Activated CD4-positive, alpha-beta T cell treated with anti-CD3 and anti-CD28 coated beads for 36 hours (primary cell): ENCODE measurements around the gene HM13. TPM values are rescaled to one million over a fixed set of nuclear protein-coding genes. Genes with fewer than 3 reads are reported as not detected.
A peak's percentile ranks its signal among the peaks of the same experiment; 100 is the strongest.
"Not testable (repeated sequence)": the region's sequence is repeated elsewhere in the genome, so short reads cannot be mapped to it uniquely, and the experiment has no call there.

Source experiments
- ATAC-seq: fragments of 200-7000 bp; cut with Tn5 transposase; one replicate; pipeline ENCODE4 v1.10.0; 2021; ENCODE audit warnings: mild to moderate bottlenecking, moderate library complexity
- CTCF ChIA-PET: fragments of 350-600 bp; sonication (Branson Sonifier 250); formaldehyde crosslinking; loops from one replicate; lab custom pipeline; 2021; ENCODE audit warnings: antibody characterized with exemption; lab: Charles Lee
- POLR2A ChIA-PET: fragments of 350-600 bp; sonication (Branson Sonifier 250); formaldehyde crosslinking; loops from one replicate; lab custom pipeline; 2021; ENCODE audit warnings: antibody characterized with exemption, inconsistent platforms; lab: Charles Lee
- DNase-seq: peaks from one replicate; pipeline ENCODE4 v3.0.0-alpha.2; 2020
- H3K27ac Mint-ChIP-seq: one replicate; pipeline ENCODE4 v1.8.0; 2021; ENCODE audit warnings: mixed read lengths
- H3K27me3 Mint-ChIP-seq: one replicate; pipeline ENCODE4 v1.8.0; 2021; ENCODE audit warnings: mixed read lengths
- H3K36me3 Mint-ChIP-seq: one replicate; pipeline ENCODE4 v1.8.0; 2021; ENCODE audit warnings: low read depth, mixed read lengths
- H3K4me1 Mint-ChIP-seq: one replicate; pipeline ENCODE4 v1.8.0; 2021; ENCODE audit warnings: mixed read lengths
- H3K4me3 Mint-ChIP-seq: one replicate; pipeline ENCODE4 v1.8.0; 2021; ENCODE audit warnings: mild to moderate bottlenecking, moderate library complexity, mixed read lengths
- H3K9me3 Mint-ChIP-seq: one replicate; pipeline ENCODE4 v1.8.0; 2021; ENCODE audit warnings: low read depth, mixed read lengths
- intact Hi-C, 2 experiments: fragments of 100-400 bp; cut with DNase I in 1 of 2; cut with micrococcal nuclease in 1 of 2; formaldehyde crosslinking; loops; one replicate each; pipeline versions ENCODE4 v1.14.2 to v1.15.1; 2022 to 2024; cut with DNase I, micrococcal nuclease
- total RNA-seq, 2 experiments: library from RNA; stranded (reverse); gene quantifications; one replicate each; pipeline ENCODE4 v1.2.3, GENCODE V29; 2021

Gene HM13
- 100 to 1,000 TPM; 108 to 111 TPM for total RNA-seq

DNA sequence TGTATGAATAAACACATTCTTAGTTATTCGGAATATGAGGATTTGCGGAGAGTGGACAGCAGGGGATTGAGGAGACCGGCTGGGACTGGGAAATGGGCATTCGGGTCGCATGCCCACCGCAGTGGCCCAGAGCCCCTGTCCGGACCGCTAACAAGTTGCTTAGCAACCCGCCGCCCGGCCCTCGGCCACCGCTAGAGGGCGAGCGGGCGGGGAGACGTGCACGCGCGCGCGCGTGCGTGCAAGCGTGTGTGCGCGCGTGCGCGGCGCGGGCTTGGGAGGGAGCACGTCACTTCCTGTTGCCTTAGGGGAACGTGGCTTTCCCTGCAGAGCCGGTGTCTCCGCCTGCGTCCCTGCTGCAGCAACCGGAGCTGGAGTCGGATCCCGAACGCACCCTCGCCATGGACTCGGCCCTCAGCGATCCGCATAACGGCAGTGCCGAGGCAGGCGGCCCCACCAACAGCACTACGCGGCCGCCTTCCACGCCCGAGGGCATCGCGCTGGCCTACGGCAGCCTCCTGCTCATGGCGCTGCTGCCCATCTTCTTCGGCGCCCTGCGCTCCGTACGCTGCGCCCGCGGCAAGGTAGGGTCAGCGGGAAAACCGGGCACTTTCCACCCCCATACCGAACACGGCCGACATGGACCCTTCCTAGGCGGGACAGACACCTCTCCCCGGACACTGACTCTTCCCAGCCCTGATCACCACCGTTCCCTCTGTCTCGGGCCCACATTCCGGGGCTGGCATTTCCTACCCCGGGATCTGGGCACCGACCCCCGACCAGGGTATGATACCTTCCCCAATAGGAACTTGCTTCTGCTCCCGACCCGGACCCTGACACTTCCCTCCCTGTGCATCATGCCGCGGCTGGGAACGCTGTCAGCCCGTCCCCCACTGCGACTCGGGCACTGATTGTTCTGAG is at the start of gene HM13:
TSS of gene HM13 (plus strand) at position 289 of the 918 bp plus-strand sequence. CDS start at position 399, 110 bp downstream.
- H3K27ac Mint-ChIP-seq = peak within 1 kb of the TSS; percentile 58
- H3K9me3 Mint-ChIP-seq = no peaks in the 10 kb centered on the region
- ChIA-PET CTCF (interaction anchor here (0.6 to 1.3 kb wide), 3 partner anchors 13 to 224 kb away, joined by 3 to 4 read pairs (median 4); no protein-coding TSS in a partner anchor), POLR2A (no interaction called here)
- H3K4me1 Mint-ChIP-seq = peaks cover 6% of the 10 kb centered on the region
- peak; percentile 93 for DNase-seq
- H3K4me3 Mint-ChIP-seq = no peak within 1 kb of the TSS
- intact Hi-C loops = loop anchor here (1.0 to 2.0 kb wide), 9 partner anchors 11 to 225 kb away; partner anchors contain the start of gene TPX2 (in 1 of the 2)
- no peaks in the 10 kb centered on the region for H3K27me3 Mint-ChIP-seq
- ATAC-seq = peak; percentile 79
- peaks cover 7% of the 10 kb centered on the region for H3K36me3 Mint-ChIP-seq

GRCh38 chr20:31470946-31471345 is 43.3 kb upstream of the HM13 start:
- H3K9me3 Mint-ChIP-seq, DNase-seq, CTCF ChIA-PET, ATAC-seq, POLR2A ChIA-PET, H3K4me1 Mint-ChIP-seq, intact Hi-C loops, H3K4me3 Mint-ChIP-seq, H3K27ac Mint-ChIP-seq, H3K36me3 Mint-ChIP-seq: not testable (repeated sequence)
- peaks cover 20% of the 10 kb centered on the region for H3K27me3 Mint-ChIP-seq

GRCh38 chr20:31472395-31473330 is 41.6 kb upstream of the HM13 start:
- DNase-seq (no peak), ATAC-seq (no peak)
- CTCF ChIA-PET = interaction anchor here (3.3 kb wide), 1 partner anchor 31 kb away, joined by 16 read pairs; no protein-coding TSS in a partner anchor
- H3K27me3 Mint-ChIP-seq = peaks cover 31% of the 10 kb centered on the region
- POLR2A ChIA-PET = no interaction called here
- no peak overlapping the region for H3K27ac Mint-ChIP-seq
- peaks cover 3% of the 10 kb centered on the region for H3K9me3 Mint-ChIP-seq
- no peak overlapping the region for H3K4me3 Mint-ChIP-seq
- H3K36me3 Mint-ChIP-seq = peaks cover 2% of the 10 kb centered on the region
- intact Hi-C loops = no loop called here
- H3K4me1 Mint-ChIP-seq = peaks cover 9% of the 10 kb centered on the region

DNA sequence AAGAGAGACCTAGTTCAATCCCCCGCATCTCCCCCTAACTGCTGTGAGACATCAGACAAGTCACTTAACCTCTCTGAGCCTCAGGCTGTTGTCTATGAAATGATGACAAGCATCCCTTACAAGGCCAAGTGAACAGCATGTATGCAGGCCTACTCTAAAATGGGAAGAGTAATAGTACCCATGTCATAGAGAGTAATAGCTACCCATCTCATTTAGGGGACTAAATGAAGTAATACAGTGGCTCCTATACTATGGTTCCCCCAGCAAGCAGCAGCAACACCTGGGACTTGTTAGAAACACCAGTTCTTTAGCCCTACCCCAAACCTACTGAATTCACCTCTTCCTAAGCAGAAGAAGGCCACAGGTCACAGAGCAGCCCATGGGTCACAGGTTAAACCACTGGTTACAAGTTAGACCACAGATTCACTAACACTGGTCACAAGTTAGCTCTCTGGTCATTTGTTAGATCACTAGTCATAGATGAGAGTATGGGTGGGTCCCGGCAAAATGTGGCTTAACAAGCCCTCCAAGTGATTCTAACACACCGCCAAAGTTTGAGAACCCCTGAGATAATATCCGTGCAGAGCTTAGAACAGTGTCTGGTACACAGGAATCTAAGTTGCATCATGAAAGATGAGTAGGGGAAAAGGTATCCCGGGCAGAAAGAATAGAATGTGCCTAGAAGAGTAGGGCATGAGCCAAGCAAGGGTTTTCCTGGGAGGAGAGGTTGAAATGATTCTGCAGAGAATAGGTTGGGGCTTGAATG is 40.7 kb upstream of the HM13 start:
- H3K4me1 Mint-ChIP-seq = peaks cover 9% of the 10 kb centered on the region
- POLR2A ChIA-PET = interaction anchor here (0.6 to 1.1 kb wide), 2 partner anchors 8 to 125 kb away, joined by 3 to 8 read pairs; no protein-coding TSS in a partner anchor
- H3K4me3 Mint-ChIP-seq = no peak overlapping the region
- ATAC-seq = no peak
- H3K9me3 Mint-ChIP-seq = peaks cover 3% of the 10 kb centered on the region
- no peak for DNase-seq
- H3K36me3 Mint-ChIP-seq = peaks cover 2% of the 10 kb centered on the region
- no peak overlapping the region for H3K27ac Mint-ChIP-seq
- intact Hi-C loops = no loop called here
- peaks cover 34% of the 10 kb centered on the region for H3K27me3 Mint-ChIP-seq
- CTCF ChIA-PET = interaction anchor here (1.5 to 3.3 kb wide), 2 partner anchors 12 to 30 kb away, joined by 3 to 16 read pairs; no protein-coding TSS in a partner anchor

DNA sequence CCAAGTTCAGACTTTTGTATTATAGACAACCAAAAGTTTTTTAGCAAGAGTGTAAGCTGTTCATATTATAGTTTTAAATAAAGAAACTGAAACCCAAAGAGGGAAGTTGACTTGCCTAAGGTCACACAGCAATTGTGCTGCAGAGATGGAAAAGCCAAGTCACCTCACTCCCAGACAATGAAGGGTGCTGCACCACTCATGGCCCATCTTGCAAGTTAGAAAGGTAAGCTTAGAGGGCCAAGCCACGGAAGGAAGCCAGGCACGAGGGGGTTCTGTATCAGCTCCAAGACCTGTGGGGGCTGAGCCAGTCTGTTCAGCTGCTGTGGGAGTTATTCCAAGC is 40.2 kb upstream of the HM13 start:
- Mint-ChIP-seq H3K27ac (no peak overlapping the region), H3K9me3 (peaks cover 3% of the 10 kb centered on the region), H3K4me1 (peaks cover 9% of the 10 kb centered on the region), H3K36me3 (peaks cover 2% of the 10 kb centered on the region), H3K27me3 (peaks cover 34% of the 10 kb centered on the region), H3K4me3 (no peak overlapping the region)
- ChIA-PET CTCF (interaction anchor here (1.5 to 3.3 kb wide), 2 partner anchors 13 to 29 kb away, joined by 3 to 16 read pairs; no protein-coding TSS in a partner anchor), POLR2A (interaction anchor here (1.1 kb wide), 1 partner anchor 125 kb away, joined by 8 read pairs; no protein-coding TSS in a partner anchor)
- intact Hi-C loops = no loop called here
- peak; percentile 66 for ATAC-seq
- DNase-seq = no peak

- POLR2A ChIA-PET = interaction anchor here (1.1 kb wide), 1 partner anchor 124 kb away, joined by 8 read pairs; no protein-coding TSS in a partner anchor
- Mint-ChIP-seq H3K27me3 (peaks cover 34% of the 10 kb centered on the region), H3K4me3 (no peak within 1 kb of the TSS), H3K9me3 (peaks cover 3% of the 10 kb centered on the region), H3K4me1 (peaks cover 9% of the 10 kb centered on the region), H3K36me3 (peaks cover 2% of the 10 kb centered on the region), H3K27ac (no peak within 1 kb of the TSS)
- intact Hi-C loops = no loop called here
- DNase-seq (no peak), ATAC-seq (no peak)
- CTCF ChIA-PET = interaction anchor here (0.7 to 3.3 kb wide), 3 partner anchors 14 to 35 kb away, joined by 3 to 16 read pairs (median 3); partner anchors contain the start of gene DEFB123
Measured at GRCh38 chr20:31474758-31475427, 39.3 kb upstream of the HM13 start, which contains the start of the genes DEFB124 and REM1. DEFB124 (minus strand) TSS chr20:31475127; CDS start chr20:31473013, 2,114 bp downstream. REM1 (plus strand) TSS chr20:31475288; CDS start chr20:31476446, 1,158 bp downstream.

DNA sequence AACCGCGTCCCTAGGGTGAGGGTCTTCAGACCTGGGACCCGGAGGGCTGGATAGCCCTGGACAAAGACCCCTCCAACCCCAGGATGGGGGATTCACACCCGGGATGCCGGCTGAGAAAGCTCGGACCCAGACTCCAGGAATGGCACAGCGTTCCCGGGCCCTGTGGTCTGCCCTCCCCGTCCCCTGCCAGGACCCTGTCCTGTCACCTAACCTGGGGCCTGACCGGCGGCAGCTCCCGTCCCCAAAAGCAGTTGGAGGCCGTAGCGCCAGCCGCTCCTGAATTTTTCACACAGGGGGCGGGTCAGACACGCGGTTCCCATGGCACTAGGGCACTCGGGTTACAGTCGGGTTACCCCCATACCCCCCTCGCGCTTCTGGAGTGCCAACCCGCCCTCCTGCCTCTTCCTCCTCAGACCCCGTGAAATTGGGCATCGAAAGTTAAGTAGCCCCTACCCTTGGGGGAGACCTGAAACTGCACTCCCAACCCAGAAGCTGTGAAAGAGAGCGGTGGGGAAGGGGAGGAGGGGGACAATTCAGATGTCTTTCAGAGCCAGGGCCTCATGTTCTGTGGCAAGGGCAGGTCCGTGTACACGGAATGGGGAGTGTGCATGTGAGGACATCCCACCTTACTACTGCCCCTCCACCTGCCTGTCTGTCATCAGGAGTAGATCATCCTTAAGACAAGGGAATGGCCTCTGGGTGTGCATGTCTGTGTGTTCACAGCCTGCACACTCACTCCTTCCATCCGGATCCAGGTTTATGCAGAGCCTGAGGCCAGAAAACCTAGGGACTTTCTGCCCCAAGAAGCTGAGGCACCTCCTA is 38.6 kb upstream of the HM13 start:
- Mint-ChIP-seq H3K4me1 (peaks cover 9% of the 10 kb centered on the region), H3K9me3 (peaks cover 3% of the 10 kb centered on the region), H3K4me3 (no peak overlapping the region), H3K27me3 (peaks cover 34% of the 10 kb centered on the region), H3K27ac (no peak overlapping the region), H3K36me3 (peaks cover 2% of the 10 kb centered on the region)
- intact Hi-C loops = no loop called here
- ChIA-PET CTCF (interaction anchor here (0.7 to 3.3 kb wide), 2 partner anchors 28 to 35 kb away, joined by 3 to 16 read pairs; partner anchors contain the start of gene DEFB123), POLR2A (no interaction called here)
- ATAC-seq = no peak
- no peak for DNase-seq

GRCh38 chr20:31476294-31476585 is 38.0 kb upstream of the HM13 start:
- H3K4me3 Mint-ChIP-seq = no peak overlapping the region
- peaks cover 9% of the 10 kb centered on the region for H3K4me1 Mint-ChIP-seq
- CTCF ChIA-PET = no interaction called here
- no peak for DNase-seq
- H3K36me3 Mint-ChIP-seq = peaks cover 2% of the 10 kb centered on the region
- POLR2A ChIA-PET = no interaction called here
- H3K9me3 Mint-ChIP-seq = peaks cover 3% of the 10 kb centered on the region
- no peak overlapping the region for H3K27ac Mint-ChIP-seq
- intact Hi-C loops = no loop called here
- ATAC-seq = no peak
- H3K27me3 Mint-ChIP-seq = peaks cover 34% of the 10 kb centered on the region

DNA sequence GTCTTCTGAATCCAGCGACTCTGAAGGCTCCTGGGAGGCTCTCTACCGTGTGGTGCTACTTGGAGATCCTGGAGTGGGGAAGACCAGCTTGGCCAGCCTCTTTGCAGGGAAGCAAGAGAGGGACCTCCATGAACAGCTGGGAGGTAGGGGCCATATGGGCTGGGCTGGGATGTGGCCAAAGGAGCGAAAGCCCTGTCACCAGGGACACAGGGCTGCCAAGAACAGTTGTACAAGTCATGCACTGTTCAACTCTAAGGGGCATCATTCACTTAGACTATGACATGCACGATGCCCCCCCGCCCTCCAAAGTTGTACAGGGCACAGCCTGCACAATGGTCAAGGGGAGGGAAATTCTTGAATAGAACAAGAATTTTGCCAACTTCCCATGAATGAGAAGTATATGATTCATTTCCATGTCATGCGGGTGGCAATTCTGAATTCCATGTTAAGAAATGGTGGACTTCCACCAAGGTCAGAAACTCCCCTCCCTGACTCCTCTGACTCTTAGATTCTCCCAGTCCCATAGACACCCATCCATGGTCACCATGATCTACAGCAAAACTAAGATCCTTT is 37.5 kb upstream of the HM13 start:
- DNase-seq = no peak
- intact Hi-C loops = no loop called here
- peaks cover 9% of the 10 kb centered on the region for H3K4me1 Mint-ChIP-seq
- POLR2A ChIA-PET = no interaction called here
- peaks cover 3% of the 10 kb centered on the region for H3K9me3 Mint-ChIP-seq
- H3K36me3 Mint-ChIP-seq = peaks cover 2% of the 10 kb centered on the region
- no peak for ATAC-seq
- CTCF ChIA-PET = interaction anchor here (1.8 kb wide), 1 partner anchor 26 kb away, joined by 7 read pairs; no protein-coding TSS in a partner anchor
- H3K4me3 Mint-ChIP-seq = no peak overlapping the region
- H3K27ac Mint-ChIP-seq = no peak overlapping the region
- H3K27me3 Mint-ChIP-seq = peaks cover 37% of the 10 kb centered on the region
